Fibroblast of the aortic adventitia (primary cell): Measurements from ENCODE around the gene USP24. TPM values are rescaled to one million over a fixed set of nuclear protein-coding genes. Genes with fewer than 3 reads are reported as not detected.

Source experiments
- DNase-seq: peaks from one replicate; pipeline ENCODE4 v3.0.0-alpha.2; 2010; ENCODE audit warnings: low read depth
- H3K4me3 ChIP-seq: 2 replicates; pipeline ENCODE4 v1.5.1; 2011; ENCODE audit warnings: low read depth, mild to moderate bottlenecking, control low read depth, low read length, moderate library complexity
- CTCF ChIP-seq: IDR thresholded peaks from 2 replicates; pipeline ENCODE4 v1.5.1; 2011; ENCODE audit warnings: mild to moderate bottlenecking, low read length, control low read depth, inconsistent platforms; ENCODE audit not compliant: insufficient read depth
- total RNA-seq: library from RNA; depleted of rRNA; stranded (reverse); fragments of >200 nt; gene quantifications from 2 replicates; pipeline ENCODE4 v1.2.3, GENCODE V29; 2012; ENCODE audit warnings: low replicate concordance

USP24 gene
- total RNA-seq, 1 donor, result 44.8 TPM

GRCh38 chr1:55252942-55253589 is 37.9 kb upstream of the USP24 start:
- no peak for TF ChIP-seq CTCF
- DNase-seq, result no peak
- no peak overlapping the region for H3K4me3 ChIP-seq

GRCh38 chr1:55250399-55251075 is 35.4 kb upstream of the USP24 start:
- TF ChIP-seq CTCF, result no peak
- no peak for DNase-seq
- no peak overlapping the region for H3K4me3 ChIP-seq

- no peak for TF ChIP-seq CTCF
- H3K4me3 ChIP-seq, result no peak overlapping the region
- DNase-seq, result no peak
Observed at GRCh38 chr1:55249646-55250398, 34.7 kb upstream of the USP24 start.

GRCh38 chr1:55246896-55247295 is 31.7 kb upstream of the USP24 start:
- no peak overlapping the region for H3K4me3 ChIP-seq
- TF ChIP-seq CTCF, result no peak
- DNase-seq, result no peak

- DNase-seq, result no peak
- no peak for TF ChIP-seq CTCF
- no peak overlapping the region for H3K4me3 ChIP-seq
Observed at GRCh38 chr1:55246331-55246730, 31.2 kb upstream of the USP24 start.

GRCh38 chr1:55245781-55246180 is 30.6 kb upstream of the USP24 start:
- TF ChIP-seq CTCF, result no peak
- H3K4me3 ChIP-seq, result no peak overlapping the region
- no peak for DNase-seq
